ENCODE data around the gene PKP1.

The PKP1 gene

DNA sequence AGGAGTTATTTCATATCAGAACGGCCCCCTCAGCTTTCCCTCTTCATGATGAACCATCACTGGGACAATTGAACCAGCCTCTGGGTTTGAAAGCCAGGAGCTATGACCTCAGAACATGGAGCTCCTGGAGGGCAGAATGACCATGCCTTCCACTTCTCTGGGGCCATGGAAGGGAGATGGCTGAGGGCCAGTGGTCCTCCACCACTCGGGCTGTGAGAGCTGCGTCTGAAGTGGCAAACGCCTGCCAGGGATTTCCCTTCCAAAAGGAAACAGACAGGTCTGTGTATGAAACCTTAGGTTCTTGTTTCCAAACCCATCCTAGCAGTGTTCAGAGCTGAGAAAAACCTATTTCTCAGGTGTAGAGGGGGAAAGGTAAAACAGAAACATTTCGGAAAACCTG is 22.5 kb downstream of the PKP1 start:
- TF ChIP-seq ZFP3 (CRISPR knock-in tag; IDR thresholded peaks at IDR 0.05) (no peak), TCF4 (CRISPR knock-in tag; IDR thresholded peaks at IDR 0.05; ENCODE audit: borderline replicate concordance) (no peak), GLIS3 (CRISPR knock-in tag; IDR thresholded peaks at IDR 0.05) (no peak), ARNTL (CRISPR knock-in tag; IDR thresholded peaks at IDR 0.05; ENCODE audit: borderline replicate concordance, low read depth) (no peak), ZNF8 (CRISPR knock-in tag; IDR thresholded peaks at IDR 0.05) (no peak), CSDC2 (CRISPR knock-in tag; IDR thresholded peaks at IDR 0.05) (no peak), SNAI2 (CRISPR knock-in tag; IDR thresholded peaks at IDR 0.05) (no peak), RARB (CRISPR knock-in tag; IDR thresholded peaks at IDR 0.05) (no peak), TOX (CRISPR knock-in tag; IDR thresholded peaks at IDR 0.05; ENCODE audit: borderline replicate concordance) (no peak), ZNF565 (CRISPR knock-in tag; conservative IDR thresholded peaks at IDR 0.05; ENCODE audit: low read depth) (no peak), ISL1 (CRISPR knock-in tag; IDR thresholded peaks at IDR 0.05) (no peak)
- TF ChIP-seq, protein P1, sequence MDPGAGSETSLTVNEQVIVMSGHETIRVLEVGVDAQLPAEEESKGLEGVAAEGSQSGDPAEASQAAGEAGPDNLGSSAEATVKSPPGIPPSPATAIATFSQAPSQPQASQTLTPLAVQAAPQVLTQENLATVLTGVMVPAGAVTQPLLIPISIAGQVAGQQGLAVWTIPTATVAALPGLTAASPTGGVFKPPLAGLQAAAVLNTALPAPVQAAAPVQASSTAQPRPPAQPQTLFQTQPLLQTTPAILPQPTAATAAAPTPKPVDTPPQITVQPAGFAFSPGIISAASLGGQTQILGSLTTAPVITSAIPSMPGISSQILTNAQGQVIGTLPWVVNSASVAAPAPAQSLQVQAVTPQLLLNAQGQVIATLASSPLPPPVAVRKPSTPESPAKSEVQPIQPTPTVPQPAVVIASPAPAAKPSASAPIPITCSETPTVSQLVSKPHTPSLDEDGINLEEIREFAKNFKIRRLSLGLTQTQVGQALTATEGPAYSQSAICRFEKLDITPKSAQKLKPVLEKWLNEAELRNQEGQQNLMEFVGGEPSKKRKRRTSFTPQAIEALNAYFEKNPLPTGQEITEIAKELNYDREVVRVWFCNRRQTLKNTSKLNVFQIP (CRISPR knock-in tag; IDR thresholded peaks at IDR 0.05; ENCODE audit: borderline replicate concordance, low read depth) = no peak
- TF ChIP-seq, protein P2, sequence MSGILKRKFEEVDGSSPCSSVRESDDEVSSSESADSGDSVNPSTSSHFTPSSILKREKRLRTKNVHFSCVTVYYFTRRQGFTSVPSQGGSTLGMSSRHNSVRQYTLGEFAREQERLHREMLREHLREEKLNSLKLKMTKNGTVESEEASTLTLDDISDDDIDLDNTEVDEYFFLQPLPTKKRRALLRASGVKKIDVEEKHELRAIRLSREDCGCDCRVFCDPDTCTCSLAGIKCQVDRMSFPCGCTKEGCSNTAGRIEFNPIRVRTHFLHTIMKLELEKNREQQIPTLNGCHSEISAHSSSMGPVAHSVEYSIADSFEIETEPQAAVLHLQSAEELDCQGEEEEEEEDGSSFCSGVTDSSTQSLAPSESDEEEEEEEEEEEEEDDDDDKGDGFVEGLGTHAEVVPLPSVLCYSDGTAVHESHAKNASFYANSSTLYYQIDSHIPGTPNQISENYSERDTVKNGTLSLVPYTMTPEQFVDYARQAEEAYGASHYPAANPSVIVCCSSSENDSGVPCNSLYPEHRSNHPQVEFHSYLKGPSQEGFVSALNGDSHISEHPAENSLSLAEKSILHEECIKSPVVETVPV (CRISPR knock-in tag; IDR thresholded peaks at IDR 0.05) = no peak
- TF ChIP-seq, protein P3, sequence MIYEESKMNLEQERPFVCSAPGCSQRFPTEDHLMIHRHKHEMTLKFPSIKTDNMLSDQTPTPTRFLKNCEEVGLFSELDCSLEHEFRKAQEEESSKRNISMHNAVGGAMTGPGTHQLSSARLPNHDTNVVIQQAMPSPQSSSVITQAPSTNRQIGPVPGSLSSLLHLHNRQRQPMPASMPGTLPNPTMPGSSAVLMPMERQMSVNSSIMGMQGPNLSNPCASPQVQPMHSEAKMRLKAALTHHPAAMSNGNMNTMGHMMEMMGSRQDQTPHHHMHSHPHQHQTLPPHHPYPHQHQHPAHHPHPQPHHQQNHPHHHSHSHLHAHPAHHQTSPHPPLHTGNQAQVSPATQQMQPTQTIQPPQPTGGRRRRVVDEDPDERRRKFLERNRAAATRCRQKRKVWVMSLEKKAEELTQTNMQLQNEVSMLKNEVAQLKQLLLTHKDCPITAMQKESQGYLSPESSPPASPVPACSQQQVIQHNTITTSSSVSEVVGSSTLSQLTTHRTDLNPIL (CRISPR knock-in tag; IDR thresholded peaks at IDR 0.05; ENCODE audit: low read depth) = no peak
- TF ChIP-seq, protein P4, sequence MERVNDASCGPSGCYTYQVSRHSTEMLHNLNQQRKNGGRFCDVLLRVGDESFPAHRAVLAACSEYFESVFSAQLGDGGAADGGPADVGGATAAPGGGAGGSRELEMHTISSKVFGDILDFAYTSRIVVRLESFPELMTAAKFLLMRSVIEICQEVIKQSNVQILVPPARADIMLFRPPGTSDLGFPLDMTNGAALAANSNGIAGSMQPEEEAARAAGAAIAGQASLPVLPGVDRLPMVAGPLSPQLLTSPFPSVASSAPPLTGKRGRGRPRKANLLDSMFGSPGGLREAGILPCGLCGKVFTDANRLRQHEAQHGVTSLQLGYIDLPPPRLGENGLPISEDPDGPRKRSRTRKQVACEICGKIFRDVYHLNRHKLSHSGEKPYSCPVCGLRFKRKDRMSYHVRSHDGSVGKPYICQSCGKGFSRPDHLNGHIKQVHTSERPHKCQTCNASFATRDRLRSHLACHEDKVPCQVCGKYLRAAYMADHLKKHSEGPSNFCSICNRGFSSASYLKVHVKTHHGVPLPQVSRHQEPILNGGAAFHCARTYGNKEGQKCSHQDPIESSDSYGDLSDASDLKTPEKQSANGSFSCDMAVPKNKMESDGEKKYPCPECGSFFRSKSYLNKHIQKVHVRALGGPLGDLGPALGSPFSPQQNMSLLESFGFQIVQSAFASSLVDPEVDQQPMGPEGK (CRISPR knock-in tag; IDR thresholded peaks at IDR 0.05; ENCODE audit: borderline replicate concordance) = no peak
- ATAC-seq = no peak

DNA sequence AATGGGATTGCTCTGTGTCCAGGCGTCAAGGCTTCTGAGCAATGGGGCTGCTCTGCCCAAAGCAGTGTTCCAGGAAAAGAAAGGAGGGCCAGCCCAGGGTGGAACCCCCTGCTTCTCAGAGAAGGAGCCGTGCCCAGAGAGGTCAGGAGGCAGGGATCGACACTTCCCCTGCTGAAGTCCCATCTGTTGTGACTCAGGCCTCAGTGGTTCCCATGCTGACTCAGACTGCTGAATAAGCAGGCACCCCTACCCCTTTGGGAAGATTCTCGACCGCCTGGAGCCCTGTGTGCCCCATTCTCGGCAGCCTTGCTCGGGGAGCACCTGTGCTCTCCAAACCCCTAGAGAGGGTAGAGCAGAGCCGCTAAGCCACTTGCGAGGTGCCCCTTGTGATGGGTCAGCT is 23.9 kb downstream of the PKP1 start:
- TF ChIP-seq OSR1 (CRISPR knock-in tag; IDR thresholded peaks at IDR 0.05) = no peak
- no peak for TF ChIP-seq ZFP30 (CRISPR knock-in tag; IDR thresholded peaks at IDR 0.05)
- no peak for TF ChIP-seq GLIS3 (CRISPR knock-in tag; IDR thresholded peaks at IDR 0.05)
- no peak for TF ChIP-seq RARB (CRISPR knock-in tag; IDR thresholded peaks at IDR 0.05)
- no peak for TF ChIP-seq ARNTL (CRISPR knock-in tag; IDR thresholded peaks at IDR 0.05; ENCODE audit: borderline replicate concordance, low read depth)
- no peak for TF ChIP-seq ISL1 (CRISPR knock-in tag; IDR thresholded peaks at IDR 0.05)
- TF ChIP-seq, protein P5, sequence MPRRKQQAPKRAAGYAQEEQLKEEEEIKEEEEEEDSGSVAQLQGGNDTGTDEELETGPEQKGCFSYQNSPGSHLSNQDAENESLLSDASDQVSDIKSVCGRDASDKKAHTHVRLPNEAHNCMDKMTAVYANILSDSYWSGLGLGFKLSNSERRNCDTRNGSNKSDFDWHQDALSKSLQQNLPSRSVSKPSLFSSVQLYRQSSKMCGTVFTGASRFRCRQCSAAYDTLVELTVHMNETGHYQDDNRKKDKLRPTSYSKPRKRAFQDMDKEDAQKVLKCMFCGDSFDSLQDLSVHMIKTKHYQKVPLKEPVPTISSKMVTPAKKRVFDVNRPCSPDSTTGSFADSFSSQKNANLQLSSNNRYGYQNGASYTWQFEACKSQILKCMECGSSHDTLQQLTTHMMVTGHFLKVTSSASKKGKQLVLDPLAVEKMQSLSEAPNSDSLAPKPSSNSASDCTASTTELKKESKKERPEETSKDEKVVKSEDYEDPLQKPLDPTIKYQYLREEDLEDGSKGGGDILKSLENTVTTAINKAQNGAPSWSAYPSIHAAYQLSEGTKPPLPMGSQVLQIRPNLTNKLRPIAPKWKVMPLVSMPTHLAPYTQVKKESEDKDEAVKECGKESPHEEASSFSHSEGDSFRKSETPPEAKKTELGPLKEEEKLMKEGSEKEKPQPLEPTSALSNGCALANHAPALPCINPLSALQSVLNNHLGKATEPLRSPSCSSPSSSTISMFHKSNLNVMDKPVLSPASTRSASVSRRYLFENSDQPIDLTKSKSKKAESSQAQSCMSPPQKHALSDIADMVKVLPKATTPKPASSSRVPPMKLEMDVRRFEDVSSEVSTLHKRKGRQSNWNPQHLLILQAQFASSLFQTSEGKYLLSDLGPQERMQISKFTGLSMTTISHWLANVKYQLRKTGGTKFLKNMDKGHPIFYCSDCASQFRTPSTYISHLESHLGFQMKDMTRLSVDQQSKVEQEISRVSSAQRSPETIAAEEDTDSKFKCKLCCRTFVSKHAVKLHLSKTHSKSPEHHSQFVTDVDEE (CRISPR knock-in tag; IDR thresholded peaks at IDR 0.05) = no peak
- TF ChIP-seq ZNF8 (CRISPR knock-in tag; IDR thresholded peaks at IDR 0.05) = no peak
- TF ChIP-seq ZFP3 (CRISPR knock-in tag; IDR thresholded peaks at IDR 0.05) = no peak
- no peak for TF ChIP-seq ESRRG (CRISPR knock-in tag; IDR thresholded peaks at IDR 0.05)
- no peak for TF ChIP-seq ZNF70 (CRISPR knock-in tag; IDR thresholded peaks at IDR 0.05)
- TF ChIP-seq, protein P4 (CRISPR knock-in tag; IDR thresholded peaks at IDR 0.05; ENCODE audit: borderline replicate concordance) = no peak

More for the DNA sequence above, 23.9 kb downstream of the PKP1 start:
- ATAC-seq = no peak

Measured in SK-N-SH treated with all-trans-retinoic acid at 6 μM for 48 hours (cell line).